ENCODE results near the gene PARP3.

GRCh38 chr3:51947215-51947900 is 5.2 kb downstream of the PARP3 start:
- TF ChIP-seq CTCF (IDR thresholded peaks at IDR 0.05; ENCODE audit: insufficient read depth, low read depth, low read length), result no peak
- TF ChIP-seq EZH2 (IDR thresholded peaks at IDR 0.05; ENCODE audit: insufficient read depth, low read length), result no peak

Data from astrocyte (in vitro differentiated cells and primary cell).